HPDE6-E6E7 (cell line): ENCODE measurements around the gene FAM163B.
"Not testable (repeated sequence)": the region's sequence is repeated elsewhere in the genome, so short reads cannot be mapped to it uniquely, and the experiment has no call there.

Experiments used
- DNase-seq: peaks from one replicate; pipeline ENCODE4 v3.0.0; 2011; ENCODE audit warnings: missing footprints; ENCODE audit errors: extremely low spot score

The FAM163B gene

DNA sequence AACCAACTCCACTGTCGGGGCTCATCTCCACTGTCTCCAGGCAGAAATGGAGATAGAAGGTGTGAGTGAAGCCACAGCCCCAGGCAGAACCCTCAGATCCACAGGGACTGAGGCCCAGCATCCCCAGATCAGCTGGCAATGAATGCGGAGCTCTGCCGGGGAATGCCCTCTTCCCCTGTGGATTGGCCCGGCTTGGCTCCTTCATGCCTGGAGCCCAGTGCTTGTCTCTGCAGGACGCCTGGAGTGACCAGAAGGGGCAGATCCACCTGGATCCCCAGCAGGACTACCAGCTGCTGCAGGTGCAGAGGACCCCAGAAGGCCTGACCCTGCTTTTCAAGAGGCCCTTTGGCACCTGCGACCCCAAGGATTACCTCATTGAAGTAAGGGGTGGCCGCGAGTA, 30.4 kb upstream of the FAM163B start:
- DNase-seq: no peak

DNA sequence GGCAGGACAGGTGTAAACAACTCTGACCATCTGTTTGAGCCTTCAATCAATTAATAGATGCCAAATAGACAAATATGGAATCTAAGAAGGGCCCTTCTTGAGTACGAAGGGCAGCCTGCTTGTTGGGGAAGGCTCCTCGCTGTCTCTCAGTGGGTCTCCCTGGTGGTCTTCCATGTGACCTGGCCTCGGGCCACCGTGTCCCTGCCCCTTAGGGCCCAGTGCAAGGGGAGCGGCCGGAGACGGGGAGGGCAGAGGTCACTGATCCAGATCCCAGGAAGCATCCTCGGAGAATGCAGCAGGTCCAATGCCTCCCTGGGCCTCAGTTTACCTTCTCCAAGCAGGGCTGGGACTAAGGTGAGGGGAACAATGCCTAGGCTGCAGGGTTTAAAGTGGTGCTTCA, 29.5 kb upstream of the FAM163B start:
- no peak for DNase-seq

- DNase-seq: no peak
Measured at GRCh38 chr9:133638076-133638475, 28.9 kb upstream of the FAM163B start.

GRCh38 chr9:133637451-133638055, 28.4 kb upstream of the FAM163B start:
- no peak for DNase-seq

DNA sequence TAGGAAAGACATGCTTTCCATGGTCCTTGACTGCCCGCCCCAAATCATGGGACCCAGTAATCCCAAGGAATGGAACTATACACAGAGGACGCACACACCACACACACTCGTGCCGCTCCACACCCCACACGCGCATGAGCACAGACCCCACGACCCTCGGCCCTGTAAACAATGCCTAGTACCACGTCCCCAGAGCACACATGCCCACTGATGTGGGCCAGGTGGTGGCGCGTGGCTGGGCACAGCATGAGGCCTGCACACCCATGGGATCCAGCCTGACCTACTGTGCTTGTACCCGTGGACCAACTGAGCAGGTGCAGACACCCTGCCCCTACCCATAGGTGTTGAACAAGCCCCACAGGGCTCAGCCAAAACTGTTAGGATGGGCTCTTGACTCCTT, 27.7 kb upstream of the FAM163B start:
- DNase-seq: no peak

DNA sequence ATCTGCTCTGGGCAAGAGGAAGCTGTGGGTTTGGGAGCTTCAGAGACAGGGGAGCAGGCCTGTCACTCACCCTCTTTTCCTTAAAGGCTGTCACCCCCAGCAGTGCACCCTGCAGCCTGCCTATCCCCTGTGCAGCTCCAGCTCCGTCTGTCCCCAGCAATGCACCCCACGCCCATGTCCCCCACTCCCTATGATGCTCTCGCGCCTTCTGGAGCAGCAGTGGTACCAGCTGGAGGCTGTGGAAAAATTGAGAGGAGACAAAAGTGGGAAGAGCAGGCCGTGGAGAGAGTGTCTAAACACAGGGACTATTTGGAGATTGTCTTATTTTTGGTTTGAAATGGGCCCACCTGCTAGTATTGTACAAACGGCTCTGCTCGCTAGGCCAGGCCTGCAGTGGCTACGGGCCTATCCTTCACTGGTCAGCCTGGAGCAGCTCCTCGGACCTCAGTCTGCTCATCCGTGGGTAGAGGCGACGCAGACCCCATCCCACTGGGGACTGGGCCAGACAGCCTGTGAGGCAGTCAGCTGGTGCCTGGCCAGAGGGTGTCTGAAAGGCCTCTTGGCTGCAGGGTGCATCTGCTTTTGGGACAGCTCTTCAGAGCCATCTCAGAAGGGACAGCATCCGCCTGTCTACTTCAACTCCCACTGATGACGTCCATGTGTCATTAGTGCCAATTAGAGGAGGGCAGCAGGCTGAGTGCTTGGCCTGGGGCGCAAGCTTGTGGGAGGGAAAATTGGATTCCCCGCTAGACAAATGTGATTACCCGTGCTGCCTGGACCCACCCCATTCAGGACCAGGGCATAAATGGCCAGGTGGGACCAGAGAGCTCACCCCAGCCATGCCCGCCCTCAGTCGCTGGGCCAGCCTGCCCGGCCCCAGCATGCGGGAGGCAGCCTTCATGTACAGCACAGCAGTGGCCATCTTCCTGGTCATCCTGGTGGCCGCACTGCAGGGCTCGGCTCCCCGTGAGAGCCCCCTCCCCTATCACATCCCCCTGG, 26.6 kb upstream of the FAM163B start, which contains the start of gene DBH:
Gene DBH, plus strand, starts transcription at position 831 of the 999 bp plus-strand sequence. Its CDS starts 9 bp downstream, at position 840.
- DNase-seq: no peak

GRCh38 chr9:133635098-133635497, 25.9 kb upstream of the FAM163B start:
- DNase-seq: no peak

GRCh38 chr9:133634081-133634691, 25.0 kb upstream of the FAM163B start:
- DNase-seq: no peak

GRCh38 chr9:133633681-133634080, 24.5 kb upstream of the FAM163B start:
- DNase-seq: no peak

DNA sequence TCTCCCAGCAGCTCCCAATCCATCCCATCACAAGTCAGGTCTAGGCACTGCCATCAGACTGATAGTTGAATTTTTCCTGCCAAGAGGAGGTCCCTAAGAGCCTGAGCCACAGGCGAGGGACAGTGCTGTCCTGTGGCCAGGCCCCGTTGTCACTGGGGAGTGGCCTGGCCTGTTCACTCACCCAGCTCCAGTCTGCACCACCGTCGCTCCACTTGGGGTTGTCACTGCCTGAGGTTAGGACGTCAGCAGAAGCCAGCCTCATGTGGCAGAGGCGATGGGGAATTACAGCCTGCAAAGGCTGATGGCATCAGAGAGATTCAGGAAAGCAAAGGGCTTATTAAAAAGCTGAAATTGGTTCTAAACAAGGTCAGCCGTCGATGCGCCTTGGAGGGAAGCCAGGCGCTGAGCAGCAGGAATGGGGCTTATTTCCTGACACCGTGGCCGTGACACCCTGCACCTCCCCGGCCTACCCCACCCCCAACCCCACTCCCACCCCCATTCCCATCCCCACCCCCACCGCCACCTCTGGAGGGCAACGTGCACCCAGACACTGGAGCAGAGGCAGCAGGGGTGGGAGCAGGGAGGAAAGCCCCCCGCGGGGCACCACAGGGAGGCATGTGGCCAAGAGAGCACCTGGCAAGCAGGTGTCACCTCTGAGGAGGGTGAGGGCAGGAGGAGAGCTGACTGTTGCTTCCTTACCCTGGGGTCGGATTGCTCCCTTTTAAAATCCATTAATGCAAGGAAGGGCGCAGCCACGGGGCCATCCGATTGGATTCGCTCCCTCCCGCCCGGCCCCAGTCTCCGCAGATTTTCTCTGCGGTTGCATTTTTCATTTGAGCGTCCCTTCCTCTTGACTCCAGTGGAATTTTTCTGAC, 23.9 kb upstream of the FAM163B start:
- DNase-seq: no peak

GRCh38 chr9:133631111-133631510, 21.9 kb upstream of the FAM163B start:
- no peak for DNase-seq

- DNase-seq: no peak
Measured at GRCh38 chr9:133629221-133630110, 20.3 kb upstream of the FAM163B start.

GRCh38 chr9:133628766-133629165, 19.6 kb upstream of the FAM163B start:
- DNase-seq: no peak

DNA sequence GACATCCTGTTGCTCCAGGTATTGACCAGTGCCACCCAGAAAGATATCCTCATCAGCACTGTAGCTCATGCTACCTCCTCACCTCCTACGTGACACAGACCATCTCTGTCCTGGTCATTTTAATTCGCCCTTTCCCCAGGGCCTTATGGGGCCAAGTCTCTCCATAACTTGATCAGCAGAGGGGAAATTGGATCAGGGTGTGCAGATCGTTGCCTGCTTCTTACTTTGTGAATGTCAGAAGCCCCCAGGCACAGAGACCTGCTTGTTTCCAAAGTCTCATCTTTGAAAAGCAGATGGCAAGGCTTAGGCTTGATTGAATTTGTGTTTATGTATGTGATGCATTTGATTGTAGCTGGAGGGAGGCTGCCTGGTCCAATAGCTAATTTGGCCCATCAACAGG, 18.2 kb upstream of the FAM163B start:
- no peak for DNase-seq

DNA sequence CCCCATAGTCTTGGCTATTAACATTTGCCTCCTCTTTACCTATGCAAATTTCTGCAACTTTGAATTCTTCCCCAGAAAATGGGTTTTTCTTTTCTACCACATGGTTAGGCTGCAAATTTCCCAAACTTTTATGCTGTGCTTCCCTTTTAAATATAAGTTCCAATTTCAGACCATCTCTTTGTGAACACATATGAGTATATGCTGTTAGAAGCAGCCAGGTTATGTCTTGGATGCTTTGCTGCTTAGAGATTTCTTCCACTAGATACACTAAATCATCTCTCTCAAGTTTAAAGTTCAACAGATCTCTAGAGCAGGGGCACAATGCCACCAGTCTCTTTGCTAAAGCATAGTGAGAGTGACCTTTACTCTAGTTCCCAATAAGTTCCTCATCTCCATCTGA, 16.8 kb upstream of the FAM163B start:
- DNase-seq: not testable (repeated sequence)

GRCh38 chr9:133622555-133622954, 13.4 kb upstream of the FAM163B start:
- DNase-seq: no peak

DNA sequence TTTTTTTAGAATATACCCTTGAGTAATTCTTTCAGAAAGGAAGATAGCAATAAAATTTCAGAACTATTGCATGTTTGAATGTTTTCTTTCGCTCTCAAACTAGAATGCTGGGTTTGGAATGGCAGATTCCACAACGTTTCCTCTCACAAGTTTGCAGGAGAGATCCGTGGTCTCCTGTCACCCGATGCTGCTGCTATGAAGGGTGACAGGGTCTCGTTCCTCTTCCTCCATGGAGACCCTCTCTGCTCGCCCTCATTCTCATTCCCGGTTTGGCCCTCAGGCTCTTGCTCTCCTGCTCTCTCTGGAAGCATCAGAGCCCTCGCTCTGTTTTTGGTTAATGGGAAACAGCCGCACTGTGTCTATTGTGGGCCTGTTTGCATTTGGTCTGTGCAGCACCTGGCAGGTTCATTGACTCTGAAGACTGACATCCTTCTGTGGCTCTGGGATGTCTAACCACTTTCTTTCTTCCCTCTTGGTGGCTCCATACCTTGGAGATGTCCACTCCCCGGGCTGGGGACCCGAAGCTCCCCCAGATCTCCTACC, 12.6 kb upstream of the FAM163B start:
- DNase-seq: no peak

DNA sequence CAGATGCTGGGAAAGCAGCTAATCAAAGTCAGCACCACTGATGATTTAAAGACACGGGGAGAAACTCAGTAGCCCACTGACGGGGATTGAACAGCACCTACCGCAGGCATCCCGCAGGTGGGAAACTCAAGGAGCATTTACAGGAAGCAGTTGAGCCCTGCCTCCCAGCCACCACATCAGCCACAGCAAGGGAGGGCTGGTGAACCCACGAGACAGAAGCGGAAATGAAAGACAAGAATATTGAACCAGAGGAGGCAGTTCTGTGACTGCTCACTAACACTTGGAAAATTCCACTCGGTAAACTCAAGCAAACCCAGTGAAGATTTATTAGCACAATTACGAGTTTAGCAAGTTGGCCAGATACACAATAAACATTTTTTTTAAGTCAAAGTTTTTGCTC, 10.6 kb upstream of the FAM163B start:
- DNase-seq: no peak

DNA sequence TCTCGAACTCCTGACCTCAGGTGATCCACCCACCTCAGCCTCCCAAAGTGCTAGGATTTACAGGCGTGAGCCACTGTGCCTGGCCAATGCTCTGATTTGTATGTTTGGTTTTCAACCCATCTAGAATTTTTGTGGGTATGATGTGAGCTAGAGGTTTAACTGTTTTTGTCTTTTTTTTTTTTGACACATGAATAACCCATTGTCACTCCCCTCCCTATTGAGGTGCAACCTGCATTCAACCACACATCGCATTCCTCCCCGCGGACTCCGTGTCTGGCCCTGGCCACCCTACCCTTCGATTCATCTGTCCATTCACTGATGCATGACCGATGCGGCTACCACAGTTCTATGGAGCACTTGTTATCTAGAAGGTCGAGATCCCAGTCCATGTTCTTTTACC, 9.5 kb upstream of the FAM163B start:
- DNase-seq: no peak
